HepG2 (cell line): Measurements from ENCODE around the gene KMT2B. TPM values are rescaled to one million over a fixed set of nuclear protein-coding genes. Genes with fewer than 3 reads are reported as not detected.

ENCODE experiments used
- CHD4 ChIP-seq: fragments of 200-600 bp; sonication (generic); IDR thresholded peaks from 2 replicates; pipeline ENCODE4 v1.7.0; 2017; ENCODE audit warnings: mild to moderate bottlenecking, low read length, borderline replicate concordance
- EP300 ChIP-seq, 3 experiments: sonication (generic) in 1 of 3; formaldehyde crosslinking in 1 of 3; IDR thresholded peaks; 2 replicates each; pipeline versions ENCODE4 v1.5.1 to v1.6.1; 2011 to 2020; ENCODE audit warnings: low read depth in 2 of 3, low read length in 2 of 3, borderline replicate concordance in 1 of 3, improper control_type of control experiment in 1 of 3, mild to moderate bottlenecking in 1 of 3, missing genetic modification reagents in 1 of 3, moderate library complexity in 1 of 3
- GABPA ChIP-seq, 2 experiments: IDR thresholded peaks; 2 replicates each; pipeline ENCODE4 v1.6.1; 2011 to 2016; ENCODE audit warnings: low read depth in 2 of 2, low read length in 1 of 2, missing biosample characterization in 1 of 2, missing genetic modification characterization in 1 of 2
- GMEB1 ChIP-seq: sonication (generic); formaldehyde crosslinking; IDR thresholded peaks from 2 replicates; pipeline ENCODE4 v1.5.1; 2020; ENCODE audit warnings: missing genetic modification reagents, mild to moderate bottlenecking, borderline replicate concordance
- HOXA9 ChIP-seq: sonication (generic); formaldehyde crosslinking; IDR thresholded peaks from 2 replicates; pipeline ENCODE4 v1.8.1; 2022; ENCODE audit warnings: missing genetic modification reagents, mild to moderate bottlenecking, moderate library complexity, borderline replicate concordance
- KDM5A ChIP-seq: fragments of 200-600 bp; sonication (generic); IDR thresholded peaks from 2 replicates; pipeline ENCODE4 v1.7.0; 2018; ENCODE audit warnings: antibody characterized with exemption, mild to moderate bottlenecking, low read length, borderline replicate concordance
- KLF6 ChIP-seq: IDR thresholded peaks from 2 replicates; pipeline ENCODE4 v1.8.0; 2016; ENCODE audit warnings: missing biosample characterization, missing genetic modification reagents
- MXD4 ChIP-seq: IDR thresholded peaks from 2 replicates; pipeline ENCODE4 v1.6.1; 2016; ENCODE audit warnings: mild to moderate bottlenecking, missing biosample characterization, missing genetic modification reagents
- PRDM4 ChIP-seq: sonication (generic); formaldehyde crosslinking; IDR thresholded peaks from 2 replicates; pipeline ENCODE4 v1.9.0; 2021; ENCODE audit warnings: missing genetic modification reagents, borderline replicate concordance
- SAP130 ChIP-seq: IDR thresholded peaks from 2 replicates; pipeline ENCODE4 v1.6.1; 2016; ENCODE audit warnings: low read depth
- ZFY ChIP-seq: sonication (generic); formaldehyde crosslinking; IDR thresholded peaks from 2 replicates; pipeline ENCODE4 v1.4.0; 2020; ENCODE audit warnings: missing genetic modification reagents
- ZNF224 ChIP-seq: sonication (generic); formaldehyde crosslinking; IDR thresholded peaks from 2 replicates; pipeline ENCODE4 v1.5.0; 2020; ENCODE audit warnings: mild to moderate bottlenecking, missing genetic modification reagents
- ZNF230 ChIP-seq: sonication (generic); formaldehyde crosslinking; IDR thresholded peaks from 2 replicates; pipeline ENCODE4 v1.4.0; 2020; ENCODE audit warnings: mild to moderate bottlenecking, missing genetic modification reagents
- ZNF430 ChIP-seq: sonication (generic); formaldehyde crosslinking; IDR thresholded peaks from 2 replicates; pipeline ENCODE4 v1.9.0; 2021; ENCODE audit warnings: mild to moderate bottlenecking, missing genetic modification reagents
- ZNF451 ChIP-seq: sonication (generic); formaldehyde crosslinking; IDR thresholded peaks from 2 replicates; pipeline ENCODE4 v1.5.0; 2020; ENCODE audit warnings: mild to moderate bottlenecking, missing genetic modification reagents
- ZNF576 ChIP-seq: sonication (generic); formaldehyde crosslinking; IDR thresholded peaks from 2 replicates; pipeline ENCODE4 v1.4.0; 2020; ENCODE audit warnings: mild to moderate bottlenecking, missing genetic modification reagents
- ZNF619 ChIP-seq: sonication (generic); formaldehyde crosslinking; IDR thresholded peaks from 2 replicates; pipeline ENCODE4 v1.4.0; 2020; ENCODE audit warnings: mild to moderate bottlenecking, missing genetic modification reagents
- ZNF704 ChIP-seq: sonication (generic); formaldehyde crosslinking; IDR thresholded peaks from 2 replicates; pipeline ENCODE4 v1.8.1; 2023; ENCODE audit warnings: mild to moderate bottlenecking, inconsistent platforms, moderate library complexity, missing genetic modification reagents, borderline replicate concordance
- ZNF737 ChIP-seq: sonication (generic); formaldehyde crosslinking; IDR thresholded peaks from 2 replicates; pipeline ENCODE4 v1.5.0; 2020; ENCODE audit warnings: missing genetic modification reagents, mild to moderate bottlenecking, borderline replicate concordance
- ZNF770 ChIP-seq: sonication (generic); formaldehyde crosslinking; IDR thresholded peaks from 2 replicates; pipeline ENCODE4 v1.5.0; 2020; ENCODE audit warnings: mild to moderate bottlenecking, missing genetic modification reagents
- polyA plus RNA-seq, 8 experiments: library from polyadenylated mRNA; depleted of rRNA in 3 of 8; stranded (reverse) in 7 of 8; unstranded in 1 of 8; fragments of >200 nt; fragmentation: Illumina TruSeq in 4 of 8; extraction: Trizol in 4 of 8; gene quantifications; 2 replicates each; pipeline versions ENCODE4 v1.2.1 to v1.2.3, GENCODE V29; 2011 to 2016; ENCODE audit warnings: low read depth in 4 of 8, missing spikeins in 1 of 8, mixed read lengths in 1 of 8; ENCODE audit not compliant: insufficient read depth in 1 of 8
- total RNA-seq, 5 experiments: library from RNA; depleted of rRNA; stranded (reverse); fragments of >200 nt; fragmentation: Illumina TruSeq; extraction: Trizol; gene quantifications; 2 replicates each; pipeline ENCODE4 v1.2.3, GENCODE V29; 2016; ENCODE audit warnings: low read depth in 1 of 5

The KMT2B gene
- total and polyA plus RNA-seq, 2 of the 13 experiments (the other 11 are each of a cell fraction or from before 2014, with no cell fraction given) = 6.2 to 16.9 TPM

GRCh38 chr19:35740423-35741202 is 22.8 kb downstream of the KMT2B start (continued):
- TF ChIP-seq ZNF224 (CRISPR knock-in tag) (peak; percentile 86; the same call in 1 of the 2 replicates), ZNF619 (CRISPR knock-in tag) (peak; percentile 58; the same call in 1 of the 2 replicates), ZNF770 (no peak; the same call in 1 of the 2 replicates), EP300 (IDR thresholded peaks at IDR 0.05; ENCODE audit: low read depth in 2 of 2, low read length in 2 of 2) (peak in 1 of 2 experiments; percentile 29; a peak in 1 of 4 replicates), EP300 (CRISPR knock-in tag; IDR thresholded peaks at IDR 0.05; ENCODE audit: borderline replicate concordance) (no peak; the same call in 1 of the 2 replicates), ZFY (CRISPR knock-in tag) (peak; percentile 80), KDM5A (peak; percentile 57; the same call in 1 of the 2 replicates), ZNF737 (no peak), ZNF430 (CRISPR knock-in tag) (peak; percentile 79; the same call in 1 of the 2 replicates), ZNF230 (CRISPR knock-in tag) (peak; percentile 60; the same call in 1 of the 2 replicates), CHD4 (no peak), MXD4 (CRISPR knock-in tag) (no peak), GABPA (IDR thresholded peaks at IDR 0.05; ENCODE audit: low read depth, low read length) (no peak), GABPA (CRISPR knock-in tag; IDR thresholded peaks at IDR 0.05; ENCODE audit: low read depth) (peak; percentile 55), GMEB1 (CRISPR knock-in tag) (peak; percentile 64), ZNF576 (no peak), PRDM4 (CRISPR knock-in tag) (no peak), SAP130 (CRISPR knock-in tag) (peak; percentile 93), ZNF451 (CRISPR knock-in tag) (no peak), KLF6 (CRISPR knock-in tag) (0 out of 2 replicates have a peak, but pooled peaks have one; percentile 81), HOXA9 (CRISPR knock-in tag) (peak; percentile 57; the same call in 1 of the 2 replicates), ZNF704 (CRISPR knock-in tag) (peak; percentile 37; the same call in 1 of the 2 replicates)
